Small intestine (tissue), 7 donors: ENCODE measurements around the gene INTS12. TPM values are rescaled to one million over a fixed set of nuclear protein-coding genes. Genes with fewer than 3 reads are reported as not detected.

Experiments used
- DNase-seq, 2 donors: peaks; one replicate each; pipeline versions ENCODE4 v3.0.0 to v3.0.0-alpha.2; 2013
- FAIRE-seq: peaks from 2 replicates; lab custom pipeline; 2012; peaks lifted over from hg19 to GRCh38; lab: Jason Lieb, UNC
- H3K27ac ChIP-seq, 3 donors: one replicate each; pipeline ENCODE4 v1.5.1; 2013; ENCODE audit warnings: low read length in 2 of 3, mild to moderate bottlenecking in 2 of 3, control low read depth in 1 of 3, inconsistent platforms in 1 of 3, low read depth in 1 of 3, moderate library complexity in 1 of 3
- H3K27me3 ChIP-seq, 3 donors: one replicate each; pipeline ENCODE4 v1.6.1; 2013; ENCODE audit warnings: low read length in 3 of 3, inconsistent platforms in 1 of 3; ENCODE audit not compliant: control insufficient read depth in 3 of 3, insufficient read depth in 3 of 3
- H3K36me3 ChIP-seq, 3 donors: one replicate each; pipeline ENCODE4 v1.6.1; 2013; ENCODE audit warnings: low read length in 3 of 3, inconsistent platforms in 1 of 3, low read depth in 1 of 3, mild to moderate bottlenecking in 1 of 3, moderate library complexity in 1 of 3; ENCODE audit not compliant: control insufficient read depth in 3 of 3, insufficient read depth in 2 of 3
- H3K4me1 ChIP-seq, 3 donors: one replicate each; pipeline ENCODE4 v1.6.1; 2013; ENCODE audit warnings: low read length in 2 of 3, inconsistent platforms in 1 of 3, low read depth in 1 of 3, mild to moderate bottlenecking in 1 of 3, moderate library complexity in 1 of 3; ENCODE audit not compliant: control insufficient read depth in 3 of 3, insufficient read depth in 2 of 3
- H3K4me3 ChIP-seq, 3 donors: one replicate each; pipeline ENCODE4 v1.5.1; 2013; ENCODE audit warnings: low read length in 3 of 3, control low read depth in 1 of 3, inconsistent platforms in 1 of 3, low read depth in 1 of 3, mild to moderate bottlenecking in 1 of 3, moderate library complexity in 1 of 3
- H3K9me3 ChIP-seq, 2 donors: one replicate each; pipeline ENCODE4 v1.6.1; 2013; ENCODE audit warnings: low read depth in 1 of 2, low read length in 1 of 2; ENCODE audit not compliant: control insufficient read depth in 2 of 2, insufficient read depth in 1 of 2
- WGBS, 3 donors: extraction: QIAGEN DNeasy Blood & Tissue Kit; methylation state at CpG; one replicate each; pipeline ENCODE4 v1.1.7; 2013; 5-methylcytosine and 5-hydroxymethylcytosine counted together
- polyA plus RNA-seq, 4 donors: library from polyadenylated mRNA; stranded (reverse) in 3 of 4; unstranded in 1 of 4; fragments of 200-250 nt in 3 of 4; fragments of 120-200 nt in 1 of 4; gene quantifications; one replicate each; pipeline versions ENCODE4 v1.2.1 to v1.2.3, GENCODE V29; 2013
- donor health status: healthy with polysubstance abuse.
- donor health status: control.
- donor health status: control.
- donor health status: Bipolar disorder and iron deficiency.
- donor health status: healthy.

Gene INTS12
- polyA plus RNA-seq, 4 donors = 18.9 to 23.9 (median 21.5) TPM

- DNase-seq = peak; percentile 68 to 70
- H3K4me1 ChIP-seq = peaks cover 0 to 11% (median 2%) of the 10 kb centered on the region in 3 donors
- WGBS, 3 donors = 44 to 53% (median 52%) methylated on average over 4 of the region's 4 CpGs
- no peak overlapping the region for H3K4me3 ChIP-seq
- peak overlapping the region in 1 of 3 donors; percentile 55 for H3K27ac ChIP-seq
- no peaks in the 10 kb centered on the region for H3K27me3 ChIP-seq
- FAIRE-seq = no peak
- H3K9me3 ChIP-seq = no peaks in the 10 kb centered on the region
- no peaks in the 10 kb centered on the region for H3K36me3 ChIP-seq
These were observed 70.9 kb downstream of the INTS12 start for GRCh38 chr4:105637408-105638176.

- peaks cover 0 to 11% (median 2%) of the 10 kb centered on the region in 3 donors for H3K4me1 ChIP-seq
- no peak overlapping the region for H3K27ac ChIP-seq
- FAIRE-seq = no peak
- WGBS, 3 donors = 23 to 47% (median 44%) methylated on average over 1 of the region's 1 CpG
- no peak overlapping the region for H3K4me3 ChIP-seq
- DNase-seq = no peak
- no peaks in the 10 kb centered on the region for H3K36me3 ChIP-seq
- no peaks in the 10 kb centered on the region for H3K27me3 ChIP-seq
- H3K9me3 ChIP-seq = no peaks in the 10 kb centered on the region
These were observed 73.9 kb downstream of the INTS12 start for GRCh38 chr4:105634402-105635080.

- peaks cover 0 to 11% (median 2%) of the 10 kb centered on the region in 3 donors for H3K4me1 ChIP-seq
- H3K36me3 ChIP-seq = no peaks in the 10 kb centered on the region
- H3K9me3 ChIP-seq = no peaks in the 10 kb centered on the region
- DNase-seq = peak; percentile 5 to 58
- WGBS, 3 donors = 11 to 50% (median 32%) methylated on average over 3 of the region's 3 CpGs
- H3K27me3 ChIP-seq = no peaks in the 10 kb centered on the region
- no peak overlapping the region for H3K4me3 ChIP-seq
- no peak overlapping the region for H3K27ac ChIP-seq
- FAIRE-seq = no peak
These were observed 75.2 kb downstream of the INTS12 start for GRCh38 chr4:105633241-105633640.

Other genes with a start within 250 kb of the INTS12 start
- 100 to 1,000 TPM in 3 of 4 donors, 10 to 100 TPM in 1; 87.0 to 129 (median 108) TPM for gene PPA2, start 234.6 kb downstream of the INTS12 start, polyA plus RNA-seq
- 10 to 100 TPM in 1 of 4 donors, 1 to 10 TPM in 2, under 1 TPM in 1; 0.54 to 18.6 (median 2.8) TPM for gene ARHGEF38, start 156.1 kb downstream of the INTS12 start, polyA plus RNA-seq
- gene GSTCD, start 95 bp upstream of the INTS12 start, polyA plus RNA-seq = 1 to 10 TPM; 1.4 to 8.7 (median 3.3) TPM
- gene NPNT, start 186.8 kb upstream of the INTS12 start, polyA plus RNA-seq = 100 to 1,000 TPM in 2 of 4 donors, 10 to 100 TPM in 2; 28.9 to 206 (median 113) TPM